GM23338 (cell line): ENCODE results near the gene FUZ. TPM values are rescaled to one million over a fixed set of nuclear protein-coding genes. Genes with fewer than 3 reads are reported as not detected.

Experiments used
- ATAC-seq: fragments of 200-7000 bp; cut with Tn5 transposase; 3 replicates; pipeline ENCODE4 v1.9.1; 2020
- DNase-seq: peaks from one replicate; pipeline ENCODE4 v3.0.0-alpha.2; 2015; ENCODE audit warnings: low spot score
- H2AFZ ChIP-seq: fragments of 200-600 bp; sonication (generic); 2 replicates; pipeline ENCODE4 v1.8.0; 2016; ENCODE audit warnings: antibody characterized with exemption, mild to moderate bottlenecking, moderate library complexity
- H3F3A ChIP-seq: fragments of 200-600 bp; sonication (generic); replicated peaks from 2 replicates; pipeline ENCODE4 v1.8.0; 2017; ENCODE audit warnings: antibody characterized with exemption, mixed run types, low read depth
- H3K27ac ChIP-seq: fragments of 200-600 bp; sonication (generic); 2 replicates; pipeline ENCODE4 v1.6.1; 2016; ENCODE audit warnings: low read depth
- H3K27me3 ChIP-seq: fragments of 200-600 bp; sonication (generic); 2 replicates; pipeline ENCODE4 v1.8.0; 2016; ENCODE audit warnings: mild to moderate bottlenecking, mixed run types, moderate library complexity; ENCODE audit not compliant: insufficient read depth
- H3K36me3 ChIP-seq: fragments of 200-600 bp; sonication (generic); 2 replicates; pipeline ENCODE4 v1.8.0; 2016; ENCODE audit warnings: mild to moderate bottlenecking; ENCODE audit not compliant: insufficient read depth
- H3K4me1 ChIP-seq: fragments of 200-600 bp; sonication (generic); 2 replicates; pipeline ENCODE4 v1.8.0; 2016; ENCODE audit warnings: mild to moderate bottlenecking, moderate library complexity; ENCODE audit not compliant: insufficient read depth
- H3K4me2 ChIP-seq: fragments of 200-600 bp; sonication (generic); 2 replicates; pipeline ENCODE4 v1.7.1; 2017; ENCODE audit warnings: mixed run types
- H3K4me3 ChIP-seq: fragments of 200-600 bp; sonication (generic); 2 replicates; pipeline ENCODE4 v1.6.1; 2016; ENCODE audit warnings: mixed run types
- H3K79me2 ChIP-seq: fragments of 200-600 bp; sonication (generic); replicated peaks from 2 replicates; pipeline ENCODE4 v1.8.0; 2017; ENCODE audit warnings: mild to moderate bottlenecking; ENCODE audit not compliant: insufficient read depth
- H3K9me2 ChIP-seq: fragments of 200-600 bp; sonication (generic); 2 replicates; pipeline ENCODE4 v1.8.0; 2017; ENCODE audit not compliant: insufficient read depth
- H4K20me1 ChIP-seq: fragments of 200-600 bp; sonication (generic); replicated peaks from 2 replicates; pipeline ENCODE4 v1.8.0; 2017; ENCODE audit warnings: mild to moderate bottlenecking; ENCODE audit not compliant: insufficient read depth
- H3K27ac Mint-ChIP-seq: 2 replicates; pipeline ENCODE4 v1.8.0; 2020; ENCODE audit warnings: inconsistent platforms, mild to moderate bottlenecking, moderate library complexity, mixed read lengths
- H3K27me3 Mint-ChIP-seq: 3 replicates; pipeline ENCODE4 v1.8.0; 2022; ENCODE audit warnings: low read depth, mild to moderate bottlenecking, moderate library complexity, mixed read lengths, inconsistent platforms; ENCODE audit not compliant: insufficient read depth, poor library complexity
- H3K36me3 Mint-ChIP-seq: 3 replicates; pipeline ENCODE4 v1.8.0; 2021; ENCODE audit warnings: low read depth, mild to moderate bottlenecking, inconsistent platforms, moderate library complexity, mixed read lengths
- H3K4me1 Mint-ChIP-seq: 3 replicates; pipeline ENCODE4 v1.8.0; 2020; ENCODE audit warnings: mild to moderate bottlenecking, inconsistent platforms, mixed read lengths
- H3K4me3 Mint-ChIP-seq: 3 replicates; pipeline ENCODE4 v1.8.0; 2021; ENCODE audit warnings: moderate library complexity, mild to moderate bottlenecking, inconsistent platforms, mixed read lengths
- H3K9me3 Mint-ChIP-seq: 3 replicates; pipeline ENCODE4 v1.8.0; 2020; ENCODE audit warnings: moderate library complexity, mild to moderate bottlenecking, inconsistent platforms, mixed read lengths
- CREB1 ChIP-seq: fragments of 250-450 bp; sonication (Bioruptor Pico); IDR thresholded peaks from 2 replicates; pipeline ENCODE4 v1.5.0; 2020; ENCODE audit warnings: low read depth, mild to moderate bottlenecking, moderate library complexity
- EZH2 ChIP-seq: fragments of 200-600 bp; sonication (generic); IDR thresholded peaks from one replicate; pipeline ENCODE4 v1.8.0; 2017; ENCODE audit warnings: antibody characterized with exemption, mild to moderate bottlenecking, low read depth; ENCODE audit not compliant: unreplicated experiment
- EZH2phosphoT487 ChIP-seq: fragments of 200-600 bp; sonication (generic); IDR thresholded peaks from one replicate; pipeline ENCODE4 v1.8.1; 2018; ENCODE audit warnings: antibody characterized with exemption; ENCODE audit not compliant: unreplicated experiment
- JUNB ChIP-seq: IDR thresholded peaks from one replicate; pipeline ENCODE4 v1.6.1; 2016; ENCODE audit warnings: antibody characterized with exemption; ENCODE audit not compliant: unreplicated experiment
- NANOG ChIP-seq: IDR thresholded peaks from 2 replicates; pipeline ENCODE4 v1.6.1; 2016; ENCODE audit warnings: antibody characterized with exemption, borderline replicate concordance
- POLR2AphosphoS5 ChIP-seq: IDR thresholded peaks from 2 replicates; pipeline ENCODE4 v1.6.1; 2016; ENCODE audit warnings: antibody characterized with exemption, low read depth
- STAT1 ChIP-seq: IDR thresholded peaks from one replicate; pipeline ENCODE4 v1.6.1; 2016; ENCODE audit warnings: antibody characterized with exemption; ENCODE audit not compliant: unreplicated experiment
- ZNF331 ChIP-seq: fragments of 250-450 bp; sonication (Bioruptor Pico); IDR thresholded peaks from 2 replicates; pipeline ENCODE4 v1.5.0; 2020; ENCODE audit warnings: low read depth, mild to moderate bottlenecking, moderate library complexity
- polyA plus RNA-seq: library from polyadenylated mRNA; unstranded; fragments of >200 nt; fragmentation: Nextera tagmentation; extraction: Ambion mirVana; gene quantifications from 2 replicates; pipeline ENCODE4 v1.2.1, GENCODE V29; 2016
- total RNA-seq: library from RNA; depleted of rRNA; stranded (reverse); fragments of >200 nt; shearing (Covaris generic); gene quantifications from 2 replicates; pipeline ENCODE4 v1.2.3, GENCODE V29; 2014
- TF ChIP-seq, protein P1 (sequence below): IDR thresholded peaks from one replicate; pipeline ENCODE4 v1.6.1; 2018; ENCODE audit warnings: antibody characterized with exemption; ENCODE audit not compliant: unreplicated experiment
- TF ChIP-seq, protein P2 (sequence below), 2 experiments: fragments of 200-600 bp in 1 of 2; sonication (generic) in 1 of 2; conservative IDR thresholded peaks; 2 replicates each; pipeline versions ENCODE4 v1.5.1 to v1.6.1; 2016 to 2017; ENCODE audit warnings: antibody characterized with exemption in 2 of 2, low read depth in 2 of 2, mild to moderate bottlenecking in 2 of 2, moderate library complexity in 1 of 2
- TF ChIP-seq, protein P3 (sequence below): IDR thresholded peaks from 2 replicates; pipeline ENCODE4 v1.6.1; 2016; ENCODE audit warnings: antibody characterized with exemption

The FUZ gene
- total and polyA plus RNA-seq, 2 experiments from 2014 or later, result 24.3 to 34.8 TPM

DNA sequence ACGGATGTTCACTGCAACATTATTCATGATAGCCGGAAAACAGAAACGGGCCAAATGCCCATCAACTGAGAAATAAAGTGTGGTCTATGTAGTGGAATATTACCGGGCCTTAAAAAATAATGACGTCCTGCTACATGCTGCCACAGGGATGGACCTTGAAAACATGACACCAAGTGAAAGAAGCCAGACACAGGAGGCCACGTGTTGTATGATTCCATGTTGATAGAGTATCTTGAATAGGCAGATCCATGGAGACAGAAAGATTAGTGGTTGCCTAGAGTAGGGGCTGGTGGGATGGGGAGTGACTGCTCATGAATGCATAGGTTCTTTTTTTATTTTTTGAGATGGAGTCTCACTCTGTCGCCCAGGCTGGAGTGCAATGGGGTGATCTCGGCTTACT lies 42.6 kb downstream of the FUZ start (continued):
- TF ChIP-seq EZH2 (no peak), STAT1 (no peak), JUNB (no peak), POLR2AphosphoS5 (no peak), CREB1 (CRISPR knock-in tag) (no peak), ZNF331 (no peak)
- TF ChIP-seq, protein P1, sequence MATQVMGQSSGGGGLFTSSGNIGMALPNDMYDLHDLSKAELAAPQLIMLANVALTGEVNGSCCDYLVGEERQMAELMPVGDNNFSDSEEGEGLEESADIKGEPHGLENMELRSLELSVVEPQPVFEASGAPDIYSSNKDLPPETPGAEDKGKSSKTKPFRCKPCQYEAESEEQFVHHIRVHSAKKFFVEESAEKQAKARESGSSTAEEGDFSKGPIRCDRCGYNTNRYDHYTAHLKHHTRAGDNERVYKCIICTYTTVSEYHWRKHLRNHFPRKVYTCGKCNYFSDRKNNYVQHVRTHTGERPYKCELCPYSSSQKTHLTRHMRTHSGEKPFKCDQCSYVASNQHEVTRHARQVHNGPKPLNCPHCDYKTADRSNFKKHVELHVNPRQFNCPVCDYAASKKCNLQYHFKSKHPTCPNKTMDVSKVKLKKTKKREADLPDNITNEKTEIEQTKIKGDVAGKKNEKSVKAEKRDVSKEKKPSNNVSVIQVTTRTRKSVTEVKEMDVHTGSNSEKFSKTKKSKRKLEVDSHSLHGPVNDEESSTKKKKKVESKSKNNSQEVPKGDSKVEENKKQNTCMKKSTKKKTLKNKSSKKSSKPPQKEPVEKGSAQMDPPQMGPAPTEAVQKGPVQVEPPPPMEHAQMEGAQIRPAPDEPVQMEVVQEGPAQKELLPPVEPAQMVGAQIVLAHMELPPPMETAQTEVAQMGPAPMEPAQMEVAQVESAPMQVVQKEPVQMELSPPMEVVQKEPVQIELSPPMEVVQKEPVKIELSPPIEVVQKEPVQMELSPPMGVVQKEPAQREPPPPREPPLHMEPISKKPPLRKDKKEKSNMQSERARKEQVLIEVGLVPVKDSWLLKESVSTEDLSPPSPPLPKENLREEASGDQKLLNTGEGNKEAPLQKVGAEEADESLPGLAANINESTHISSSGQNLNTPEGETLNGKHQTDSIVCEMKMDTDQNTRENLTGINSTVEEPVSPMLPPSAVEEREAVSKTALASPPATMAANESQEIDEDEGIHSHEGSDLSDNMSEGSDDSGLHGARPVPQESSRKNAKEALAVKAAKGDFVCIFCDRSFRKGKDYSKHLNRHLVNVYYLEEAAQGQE, result no peak

DNA sequence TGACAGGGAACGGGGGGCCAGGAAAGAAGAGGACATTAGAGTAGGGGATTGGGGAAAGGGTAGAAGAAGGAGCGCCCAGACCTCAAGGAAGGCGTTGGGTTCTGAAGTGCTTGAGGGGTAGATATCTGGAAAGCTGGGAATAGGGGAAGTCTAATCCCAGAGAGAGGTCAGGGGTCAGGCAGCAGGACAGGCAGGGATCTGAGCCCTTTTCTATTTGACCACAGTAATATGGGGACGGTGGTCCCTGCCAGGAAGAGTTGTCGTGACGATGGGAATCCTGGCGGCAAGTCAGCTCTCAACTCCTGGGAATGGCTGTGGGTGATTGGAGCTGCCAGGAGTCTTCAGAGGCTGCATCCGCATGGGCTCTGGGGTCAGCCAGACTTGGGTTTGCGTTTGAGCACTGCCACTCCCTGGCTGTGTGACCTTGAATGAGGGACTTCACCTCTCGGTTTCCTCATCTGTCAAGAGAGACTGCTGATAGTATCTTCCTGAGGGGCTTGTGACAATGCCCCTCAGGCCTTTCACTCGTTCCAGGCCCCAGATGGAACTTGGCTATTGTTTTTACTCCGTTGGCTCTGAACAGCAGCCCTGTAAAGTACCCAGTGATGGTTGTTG lies 45.0 kb downstream of the FUZ start:
- peaks cover 3% of the 10 kb centered on the region; the same call in 2 of the 3 replicates for H3K36me3 Mint-ChIP-seq
- Histone ChIP-seq H3K79me2 (peaks cover 48% of the 10 kb centered on the region), H2AFZ (no peak overlapping the region), H3K4me1 (no peaks in the 10 kb centered on the region), H3K36me3 (no peaks in the 10 kb centered on the region), H3K9me2 (no peaks in the 10 kb centered on the region), H4K20me1 (no peaks in the 10 kb centered on the region; the same call in 1 of the 2 replicates), H3F3A (peaks cover 6% of the 10 kb centered on the region; the same call in 1 of the 2 replicates), H3K27ac (no peak overlapping the region), H3K4me2 (peak overlapping the region; percentile 96), H3K27me3 (no peaks in the 10 kb centered on the region), H3K4me3 (peak overlapping the region; percentile 95)
- H3K27ac Mint-ChIP-seq, result peak overlapping the region; percentile 1; the same call in 1 of the 2 replicates
- TF ChIP-seq, protein P2, sequence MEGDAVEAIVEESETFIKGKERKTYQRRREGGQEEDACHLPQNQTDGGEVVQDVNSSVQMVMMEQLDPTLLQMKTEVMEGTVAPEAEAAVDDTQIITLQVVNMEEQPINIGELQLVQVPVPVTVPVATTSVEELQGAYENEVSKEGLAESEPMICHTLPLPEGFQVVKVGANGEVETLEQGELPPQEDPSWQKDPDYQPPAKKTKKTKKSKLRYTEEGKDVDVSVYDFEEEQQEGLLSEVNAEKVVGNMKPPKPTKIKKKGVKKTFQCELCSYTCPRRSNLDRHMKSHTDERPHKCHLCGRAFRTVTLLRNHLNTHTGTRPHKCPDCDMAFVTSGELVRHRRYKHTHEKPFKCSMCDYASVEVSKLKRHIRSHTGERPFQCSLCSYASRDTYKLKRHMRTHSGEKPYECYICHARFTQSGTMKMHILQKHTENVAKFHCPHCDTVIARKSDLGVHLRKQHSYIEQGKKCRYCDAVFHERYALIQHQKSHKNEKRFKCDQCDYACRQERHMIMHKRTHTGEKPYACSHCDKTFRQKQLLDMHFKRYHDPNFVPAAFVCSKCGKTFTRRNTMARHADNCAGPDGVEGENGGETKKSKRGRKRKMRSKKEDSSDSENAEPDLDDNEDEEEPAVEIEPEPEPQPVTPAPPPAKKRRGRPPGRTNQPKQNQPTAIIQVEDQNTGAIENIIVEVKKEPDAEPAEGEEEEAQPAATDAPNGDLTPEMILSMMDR (conservative IDR thresholded peaks at IDR 0.05; ENCODE audit: low read depth in 2 of 2), result no peak
- TF ChIP-seq NANOG (no peak), EZH2phosphoT487 (no peak), EZH2 (no peak), JUNB (no peak), STAT1 (no peak), ZNF331 (no peak), CREB1 (CRISPR knock-in tag) (no peak)
- TF ChIP-seq, protein P1, result no peak
- TF ChIP-seq, protein P3, sequence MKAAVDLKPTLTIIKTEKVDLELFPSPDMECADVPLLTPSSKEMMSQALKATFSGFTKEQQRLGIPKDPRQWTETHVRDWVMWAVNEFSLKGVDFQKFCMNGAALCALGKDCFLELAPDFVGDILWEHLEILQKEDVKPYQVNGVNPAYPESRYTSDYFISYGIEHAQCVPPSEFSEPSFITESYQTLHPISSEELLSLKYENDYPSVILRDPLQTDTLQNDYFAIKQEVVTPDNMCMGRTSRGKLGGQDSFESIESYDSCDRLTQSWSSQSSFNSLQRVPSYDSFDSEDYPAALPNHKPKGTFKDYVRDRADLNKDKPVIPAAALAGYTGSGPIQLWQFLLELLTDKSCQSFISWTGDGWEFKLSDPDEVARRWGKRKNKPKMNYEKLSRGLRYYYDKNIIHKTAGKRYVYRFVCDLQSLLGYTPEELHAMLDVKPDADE, result no peak
- peaks cover 21% of the 10 kb centered on the region for H3K27me3 Mint-ChIP-seq
- ATAC-seq (no peak), DNase-seq (no peak)
- H3K4me3 Mint-ChIP-seq, result peak overlapping the region; percentile 94
- H3K4me1 Mint-ChIP-seq, result peaks cover 26% of the 10 kb centered on the region
- H3K9me3 Mint-ChIP-seq, result peaks cover 3% of the 10 kb centered on the region; the same call in 1 of the 3 replicates
